ENCODE results near the gene EID3.

EID3 gene

DNA sequence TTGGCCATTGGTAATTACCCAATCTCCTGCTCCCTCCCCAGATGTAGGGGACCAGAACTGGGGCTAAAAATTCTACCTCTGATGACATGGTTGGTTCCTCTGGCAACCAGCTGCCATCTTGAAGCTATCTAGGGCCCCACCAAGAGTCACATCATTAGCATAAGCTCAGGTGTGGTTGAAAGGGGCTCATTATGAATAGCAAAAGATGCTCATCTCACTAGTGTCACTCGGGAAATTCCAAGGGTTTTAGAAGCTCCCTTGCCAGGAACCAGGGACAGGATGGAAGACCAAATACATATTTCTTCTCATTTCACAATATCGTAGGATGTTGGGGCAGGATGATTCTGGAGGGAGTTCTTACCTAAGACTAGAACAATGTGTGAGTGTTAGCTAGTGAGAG, 38.6 kb downstream of the EID3 start:
- DNase-seq: no peak

DNA sequence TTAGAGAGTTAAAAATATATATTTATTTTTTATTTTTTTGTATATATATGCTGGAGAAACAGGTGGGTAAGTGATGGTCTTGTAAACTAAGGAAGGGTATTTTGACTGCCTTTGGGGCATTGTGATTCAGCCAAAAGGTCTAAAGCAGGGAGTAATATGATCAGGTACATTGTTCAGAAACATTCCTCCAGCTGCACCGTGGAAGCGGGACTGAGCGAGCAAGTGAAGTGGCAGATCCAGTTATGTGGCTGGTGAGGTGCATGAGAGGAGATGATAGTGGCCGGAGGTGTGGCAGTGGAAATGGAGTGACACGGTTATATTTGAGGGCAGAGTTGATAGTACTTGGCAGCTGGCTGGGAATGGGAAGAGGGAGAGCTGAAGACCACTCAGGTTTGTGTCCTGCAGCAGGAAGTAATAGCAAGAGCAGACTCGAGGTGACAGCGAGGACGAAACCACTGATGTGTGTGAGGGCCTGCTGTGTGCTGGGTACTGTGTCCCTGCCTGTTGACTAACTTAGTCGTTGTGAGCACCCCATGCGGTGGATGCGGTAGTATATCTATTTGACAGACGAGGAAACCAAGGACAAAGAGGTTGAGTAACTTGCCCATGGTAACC, 39.2 kb downstream of the EID3 start:
- DNase-seq: no peak

DNA sequence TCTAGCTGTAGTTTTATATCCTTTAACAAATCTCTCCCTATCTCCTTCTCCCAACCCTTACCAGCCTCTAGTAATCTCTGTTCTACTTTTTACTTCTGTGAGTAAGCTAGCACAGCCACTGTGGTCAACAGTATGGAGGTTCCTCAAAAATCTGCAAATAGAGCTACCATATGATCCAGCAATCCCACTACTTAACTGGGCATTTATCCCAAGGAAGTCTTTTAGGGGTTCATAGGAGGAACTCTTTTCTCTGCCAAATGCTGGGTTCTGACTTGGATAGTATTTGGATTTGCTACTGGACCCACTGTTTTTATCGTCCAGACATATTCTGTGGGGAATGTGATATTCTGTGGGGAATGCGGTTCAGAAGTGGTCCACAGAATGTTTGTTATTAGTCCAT, 41.1 kb downstream of the EID3 start:
- no peak for DNase-seq

DNA sequence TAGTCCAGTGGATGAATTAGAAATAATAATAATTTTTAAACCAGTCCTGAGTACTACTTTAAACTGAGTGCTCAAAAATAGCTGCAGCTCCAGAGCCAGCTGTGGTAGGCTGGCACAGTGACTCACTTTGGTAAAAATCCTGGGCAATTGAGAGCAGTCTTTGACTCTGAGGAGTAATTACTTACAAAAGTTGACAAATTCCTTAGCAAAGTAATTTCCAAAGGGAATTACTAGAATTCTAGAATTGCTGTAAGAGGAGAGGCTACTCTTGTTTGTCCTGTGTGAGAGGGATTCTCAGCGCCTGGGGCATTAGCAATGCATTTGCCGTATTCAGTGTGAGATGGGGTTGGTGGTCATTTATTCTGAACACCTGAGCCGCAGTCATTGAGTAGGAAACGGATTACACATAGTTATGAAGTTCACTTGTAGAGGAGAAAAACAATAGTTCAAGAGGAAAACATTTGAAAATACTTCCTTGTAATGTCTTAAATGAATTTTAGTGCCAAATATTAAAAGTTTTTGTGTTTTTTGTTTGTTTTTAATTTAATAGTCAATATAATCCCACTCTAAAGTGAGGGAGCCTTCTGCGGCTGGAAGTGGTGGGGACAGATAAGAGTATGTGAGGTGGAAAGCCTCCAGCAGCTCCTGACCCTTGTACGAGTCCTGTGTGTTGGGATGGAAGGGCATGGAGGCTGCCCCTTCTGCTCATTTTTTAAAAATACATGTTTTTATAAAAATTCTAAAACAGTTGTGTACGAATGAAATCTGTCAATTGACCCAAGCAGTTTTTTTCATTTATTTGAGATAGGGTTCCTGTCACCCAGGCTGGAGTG, 41.9 kb downstream of the EID3 start:
- DNase-seq: no peak

DNA sequence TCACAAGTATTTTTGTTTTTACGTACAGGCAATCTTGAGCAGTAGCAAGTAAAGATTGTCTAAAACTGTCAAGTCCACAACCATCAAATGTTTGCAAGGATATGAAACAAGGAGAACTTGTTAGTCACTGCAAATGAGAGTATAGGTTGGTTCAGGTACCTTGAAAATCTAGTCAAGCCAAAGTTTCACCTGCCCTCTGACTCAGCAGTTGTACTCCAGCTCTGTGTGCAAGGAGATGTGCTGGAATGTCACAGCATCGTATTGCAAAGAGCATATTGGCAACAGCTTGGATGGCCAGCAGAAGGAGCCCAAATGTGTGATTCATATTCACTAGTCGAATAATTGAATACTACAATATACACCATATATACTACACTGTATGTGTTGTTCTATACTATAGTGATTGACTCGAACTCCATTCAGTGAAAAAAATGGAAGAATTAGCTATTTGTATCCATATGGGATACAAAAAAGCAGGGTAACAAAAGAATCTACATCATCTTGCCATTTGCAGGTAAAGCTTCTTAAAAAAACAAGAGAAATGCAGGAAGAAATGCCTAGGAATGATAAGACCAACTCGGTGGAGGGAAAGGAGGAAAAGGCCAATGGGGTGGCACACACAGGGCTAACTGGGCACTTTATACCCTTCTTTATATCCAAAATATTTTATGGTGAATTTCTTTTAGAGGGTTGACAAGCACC, 44.0 kb downstream of the EID3 start:
- no peak for DNase-seq

DNA sequence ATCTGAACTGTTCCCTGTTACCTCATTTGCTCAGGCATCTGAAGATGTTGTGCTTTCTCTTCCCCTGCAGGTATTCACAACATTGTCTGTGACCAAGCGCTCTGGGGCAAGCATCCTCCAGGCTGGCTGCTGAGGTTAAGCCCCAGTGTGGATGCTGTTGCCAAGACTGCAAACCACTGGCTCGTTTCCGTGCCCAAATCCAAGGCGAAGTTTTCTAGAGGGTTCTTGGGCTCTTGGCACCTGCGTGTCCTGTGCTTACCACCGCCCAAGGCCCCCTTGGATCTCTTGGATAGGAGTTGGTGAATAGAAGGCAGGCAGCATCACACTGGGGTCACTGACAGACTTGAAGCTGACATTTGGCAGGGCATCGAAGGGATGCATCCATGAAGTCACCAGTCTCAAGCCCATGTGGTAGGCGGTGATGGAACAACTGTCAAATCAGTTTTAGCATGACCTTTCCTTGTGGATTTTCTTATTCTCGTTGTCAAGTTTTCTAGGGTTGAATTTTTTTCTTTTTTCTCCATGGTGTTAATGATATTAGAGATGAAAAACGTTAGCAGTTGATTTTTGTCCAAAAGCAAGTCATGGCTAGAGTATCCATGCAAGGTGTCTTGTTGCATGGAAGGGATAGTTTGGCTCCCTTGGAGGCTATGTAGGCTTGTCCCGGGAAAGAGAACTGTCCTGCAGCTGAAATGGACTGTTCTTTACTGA, 44.9 kb downstream of the EID3 start:
- no peak for DNase-seq

DNA sequence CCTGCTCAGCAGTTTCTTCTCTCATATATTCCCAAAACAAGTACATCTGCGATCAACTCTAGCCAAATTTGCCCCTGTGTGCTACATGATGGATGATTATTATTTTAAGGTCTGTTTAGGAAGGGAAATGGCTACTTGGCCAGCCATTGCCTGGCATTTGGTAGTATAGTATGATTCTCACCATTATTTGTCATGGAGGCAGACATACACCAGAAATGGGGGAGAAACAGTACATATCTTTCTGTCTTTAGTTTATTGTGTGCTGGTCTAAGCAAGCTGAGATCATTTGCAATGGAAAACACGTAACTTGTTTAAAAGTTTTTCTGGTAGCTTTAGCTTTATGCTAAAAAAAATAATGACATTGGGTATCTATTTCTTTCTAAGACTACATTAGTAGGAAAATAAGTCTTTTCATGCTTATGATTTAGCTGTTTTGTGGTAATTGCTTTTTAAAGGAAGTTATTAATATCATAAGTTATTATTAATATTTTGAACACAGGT, 45.5 kb downstream of the EID3 start:
- no peak for DNase-seq

DNA sequence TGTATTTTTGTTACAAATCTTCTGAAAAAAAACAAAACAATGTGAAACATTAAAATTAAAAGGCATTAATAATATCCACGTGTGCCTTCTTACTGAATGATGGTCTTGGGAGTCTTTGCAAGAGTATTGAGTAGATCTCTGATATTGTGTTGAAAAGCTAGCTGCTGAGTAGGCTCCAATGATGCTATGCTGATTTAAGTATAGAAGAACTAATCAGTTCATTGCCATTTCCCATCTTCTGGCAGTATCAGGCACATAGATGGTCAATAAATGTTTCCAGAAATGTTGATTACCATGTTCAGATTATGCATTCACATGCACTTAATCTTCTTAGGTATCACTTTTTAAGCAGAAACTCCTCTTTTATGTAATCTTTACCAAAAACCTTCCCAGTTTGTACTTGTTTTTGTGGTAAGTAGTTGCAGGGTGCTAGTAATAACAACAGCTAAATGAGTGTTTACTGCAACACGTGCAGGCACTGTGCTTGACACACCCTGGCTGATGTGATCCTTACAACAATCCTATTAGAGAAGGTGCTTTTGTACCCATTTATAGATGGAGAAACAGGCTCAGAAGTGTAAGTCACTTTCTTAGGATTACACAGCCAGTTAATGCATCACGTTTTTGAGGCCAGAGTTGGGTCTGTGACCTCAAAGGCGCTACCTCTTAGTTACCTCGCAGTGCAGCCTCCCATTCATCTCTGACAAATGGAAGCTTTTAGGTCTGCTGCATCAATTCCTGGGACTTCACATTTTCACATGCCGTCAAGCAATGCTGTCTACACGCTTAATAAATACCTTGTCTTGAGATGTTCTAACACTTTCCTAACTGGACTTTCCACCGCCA, 46.9 kb downstream of the EID3 start:
- DNase-seq: no peak

DNA sequence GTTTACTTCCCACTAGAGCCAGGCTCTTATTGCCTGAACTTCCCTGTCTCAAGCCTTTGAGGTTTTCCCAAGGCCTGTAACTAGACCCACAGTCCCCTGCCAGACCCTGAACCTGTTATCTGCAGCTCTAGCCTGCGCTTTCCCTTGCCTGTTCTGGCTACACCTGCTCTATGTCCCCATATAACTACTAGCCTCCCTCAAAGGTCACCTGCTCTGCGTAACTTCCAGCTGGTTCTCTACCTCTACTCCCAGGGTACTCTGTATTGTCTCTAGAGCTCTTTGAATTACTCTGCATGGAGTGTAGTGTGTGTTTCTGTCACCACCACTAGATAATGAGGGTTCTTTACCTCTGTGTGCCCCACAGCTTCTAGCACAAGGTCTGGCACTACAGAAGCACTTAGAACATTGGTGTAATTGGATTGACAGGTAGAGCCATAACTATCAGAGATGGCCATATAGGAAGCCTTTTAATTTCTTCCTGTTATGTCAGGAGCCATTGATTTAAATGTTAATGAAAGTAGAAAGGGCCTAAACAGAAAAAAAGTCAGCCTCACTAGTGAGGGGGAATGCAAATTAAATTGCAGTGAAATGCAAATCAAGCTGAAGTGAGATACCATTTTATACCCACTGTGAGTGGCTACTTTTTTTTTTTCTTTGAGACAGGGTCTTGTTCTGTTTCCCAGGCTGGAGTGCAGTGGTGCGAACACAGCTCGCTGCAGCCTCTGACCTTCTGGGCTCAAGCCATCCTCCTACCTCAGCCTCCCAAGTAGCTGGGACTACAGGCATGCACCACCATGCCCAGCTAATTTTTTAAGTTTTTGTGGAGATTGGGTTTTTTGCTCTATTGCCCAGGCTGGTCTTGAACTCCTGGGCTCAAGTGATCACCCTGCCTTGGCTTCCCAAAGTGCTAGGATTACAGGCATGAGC, 47.8 kb downstream of the EID3 start:
- DNase-seq: no peak

DNA sequence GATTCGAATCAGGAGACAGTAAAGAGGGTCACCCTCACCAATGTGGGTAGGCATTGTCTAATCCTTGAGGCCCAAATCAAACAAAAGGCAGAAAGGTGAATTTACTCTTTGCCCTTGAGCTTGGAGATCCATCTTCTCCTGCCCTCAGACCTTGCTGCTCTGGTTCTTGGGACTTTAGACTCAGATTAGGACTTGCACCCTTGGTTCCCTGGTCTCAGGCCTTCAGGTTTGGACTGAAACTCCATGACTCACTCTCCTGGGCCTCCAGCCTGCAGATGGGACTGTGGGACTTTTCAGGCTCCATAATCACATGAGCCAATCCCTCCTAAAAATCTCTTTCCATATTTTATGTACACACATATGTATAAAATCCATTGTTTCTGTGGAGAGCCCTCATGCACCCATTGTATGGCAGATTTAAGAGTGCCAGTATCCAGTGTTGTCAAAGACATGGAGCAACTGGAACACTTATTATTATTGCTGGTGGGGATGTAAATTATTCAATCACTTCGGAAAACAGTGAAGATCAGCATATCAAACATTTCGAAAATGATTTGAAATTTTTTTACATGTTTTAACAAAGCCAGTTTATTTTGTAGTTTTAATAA, 48.7 kb downstream of the EID3 start:
- DNase-seq: no peak

DNA sequence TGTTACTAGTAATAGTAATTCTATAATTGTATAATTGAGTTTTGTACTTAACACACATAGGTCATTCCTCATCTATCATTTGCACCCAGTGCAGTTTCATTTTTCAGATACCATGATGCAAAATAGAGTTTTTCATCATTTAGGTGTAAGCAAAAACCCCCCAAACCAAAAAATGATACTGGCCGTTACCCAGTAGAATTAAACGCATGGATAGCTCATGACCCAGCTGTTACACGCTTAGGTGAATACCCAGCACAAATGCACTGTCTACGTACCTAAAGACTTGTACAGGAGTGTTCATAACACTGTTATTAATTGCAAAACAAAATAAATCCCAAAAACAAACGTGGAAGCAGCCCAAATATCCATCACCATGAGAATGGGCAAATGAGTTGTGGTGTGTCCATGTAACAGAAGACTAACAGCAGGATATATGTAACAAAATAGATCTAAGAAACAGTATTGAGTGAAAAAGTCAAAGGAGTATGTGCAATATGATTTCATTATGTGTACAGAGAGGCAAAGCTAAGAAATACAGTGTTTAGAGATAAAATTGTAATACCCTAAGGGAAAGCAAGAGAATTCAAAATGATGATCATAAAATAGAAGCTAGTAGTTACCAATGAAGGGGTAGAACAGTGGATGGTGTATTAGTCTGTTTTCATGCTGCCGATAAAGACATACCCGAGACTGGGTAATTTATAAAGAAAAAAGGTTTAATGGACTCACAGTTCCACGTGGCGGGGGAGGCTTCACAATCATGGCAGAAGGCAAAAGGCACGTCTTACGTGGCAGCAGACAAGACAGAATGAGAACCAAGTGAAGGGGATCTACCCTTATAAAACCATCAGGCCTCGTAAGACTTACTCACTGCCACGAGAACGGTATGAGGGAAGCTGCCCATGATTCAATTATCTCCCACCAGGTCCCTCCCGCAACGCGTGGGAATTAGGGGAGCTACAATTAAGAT, 49.8 kb downstream of the EID3 start:
- DNase-seq: no peak

DNA sequence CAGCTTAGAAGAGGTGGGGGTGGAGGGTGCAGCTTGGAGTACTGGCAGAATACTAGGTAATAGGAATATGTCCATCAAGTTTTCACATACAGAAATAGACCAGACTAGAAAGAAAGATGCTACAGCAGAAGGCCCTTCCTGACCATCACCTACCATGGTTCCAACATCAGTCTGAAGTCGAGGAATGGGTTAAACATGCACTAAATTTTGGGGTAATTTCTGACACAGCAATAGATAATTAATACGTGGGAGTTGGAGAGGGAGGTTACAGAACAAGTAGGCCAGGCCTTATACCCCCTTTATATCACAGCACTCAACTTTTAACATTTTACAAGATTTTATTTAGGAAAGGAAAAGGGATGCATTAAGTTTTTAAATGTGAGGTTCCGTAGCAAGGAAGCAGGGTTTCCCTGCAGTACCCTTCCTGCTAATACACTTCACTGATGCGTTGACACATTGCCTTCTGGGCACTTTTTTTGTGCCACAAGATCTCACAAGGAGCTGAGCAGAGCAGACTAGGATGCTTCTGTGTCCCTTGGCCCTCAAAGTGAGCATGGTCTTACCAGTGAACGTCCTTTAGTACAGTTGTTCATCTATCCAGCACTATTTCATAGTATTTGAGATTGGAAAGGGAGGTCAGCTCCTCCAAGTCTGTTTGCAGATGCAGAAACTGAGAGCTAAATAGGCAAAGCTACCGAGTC, 50.8 kb downstream of the EID3 start:
- no peak for DNase-seq
